Endodermal cell (in vitro differentiated cells): ENCODE data around the gene TBX18. TPM values are rescaled to one million over a fixed set of nuclear protein-coding genes. Genes with fewer than 3 reads are reported as not detected.

ENCODE experiments used
- DNase-seq: peaks from one replicate; pipeline ENCODE4 v3.0.0-alpha.2; 2017
- H3K27ac ChIP-seq: 2 replicates; pipeline ENCODE4 v1.5.1; 2013; ENCODE audit warnings: mild to moderate bottlenecking, low read depth, low read length, moderate library complexity
- H3K27me3 ChIP-seq: 2 replicates; pipeline ENCODE4 v1.6.1; 2013; ENCODE audit warnings: mild to moderate bottlenecking, low read length, moderate library complexity; ENCODE audit not compliant: insufficient read depth, control insufficient read depth, poor library complexity, severe bottlenecking
- H3K36me3 ChIP-seq: 2 replicates; pipeline ENCODE4 v1.7.0; 2013; ENCODE audit warnings: mild to moderate bottlenecking, low read length, moderate library complexity; ENCODE audit not compliant: control insufficient read depth, insufficient read depth
- H3K4me1 ChIP-seq: one replicate; pipeline ENCODE4 v1.7.0; 2013; ENCODE audit warnings: low read length; ENCODE audit not compliant: control insufficient read depth, insufficient read depth
- H3K4me3 ChIP-seq: 2 replicates; pipeline ENCODE4 v1.5.1; 2013; ENCODE audit warnings: mild to moderate bottlenecking, low read length, moderate library complexity
- H3K9ac ChIP-seq: 2 replicates; pipeline ENCODE4 v1.6.1; 2013; ENCODE audit warnings: mild to moderate bottlenecking, low read length, moderate library complexity; ENCODE audit not compliant: poor library complexity, severe bottlenecking; ENCODE audit errors: extremely low read depth
- H3K9me3 ChIP-seq: 2 replicates; pipeline ENCODE4 v1.6.1; 2013; ENCODE audit warnings: mild to moderate bottlenecking, low read length, moderate library complexity; ENCODE audit not compliant: control insufficient read depth
- H3K27ac Mint-ChIP-seq: 2 replicates; pipeline ENCODE4 v1.8.0; 2020; ENCODE audit warnings: mixed read lengths
- H3K27me3 Mint-ChIP-seq: 2 replicates; pipeline ENCODE4 v1.8.0; 2021; ENCODE audit warnings: mild to moderate bottlenecking, mixed read lengths; ENCODE audit not compliant: insufficient read depth
- H3K36me3 Mint-ChIP-seq: 2 replicates; pipeline ENCODE4 v1.8.0; 2020; ENCODE audit warnings: low read depth, mixed read lengths
- H3K4me1 Mint-ChIP-seq: 2 replicates; pipeline ENCODE4 v1.8.0; 2020; ENCODE audit warnings: mixed read lengths
- H3K4me3 Mint-ChIP-seq: 2 replicates; pipeline ENCODE4 v1.8.0; 2020; ENCODE audit warnings: mild to moderate bottlenecking, moderate library complexity, mixed read lengths
- H3K9me3 Mint-ChIP-seq: 2 replicates; pipeline ENCODE4 v1.8.0; 2020; ENCODE audit warnings: mild to moderate bottlenecking, mixed read lengths
- WGBS, 2 experiments: methylation state at CpG; one replicate each; pipeline versions ENCODE4 v1.1.5 to v1.1.7; 2013; ENCODE audit warnings: missing lambda C conversion rate in 2 of 2, mixed read lengths in 1 of 2; ENCODE audit not compliant: insufficient coverage in 1 of 2, insufficient read length in 1 of 2; 5-methylcytosine and 5-hydroxymethylcytosine counted together
- total RNA-seq, 2 donors: library from RNA; stranded (reverse); fragmentation: NEBNext Ultra II Directional in 1 of 2; extraction: Animal tissue kit (Norgen Biotek cat#: 25700) in 1 of 2; gene quantifications; 2 replicates in 1 of 2; 3 replicates in 1 of 2; pipeline ENCODE4 v1.2.1, GENCODE V29; 2021
- TF ChIP-seq, protein P1 (sequence below): fragments of 200-600 bp; sonication (generic); conservative IDR thresholded peaks from 2 replicates; pipeline ENCODE4 v1.5.0; 2021; ENCODE audit warnings: antibody characterized with exemption, mild to moderate bottlenecking

Gene TBX18
- total RNA-seq, 2 donors from 2014 or later = 1.3 to 2.3 TPM

DNA sequence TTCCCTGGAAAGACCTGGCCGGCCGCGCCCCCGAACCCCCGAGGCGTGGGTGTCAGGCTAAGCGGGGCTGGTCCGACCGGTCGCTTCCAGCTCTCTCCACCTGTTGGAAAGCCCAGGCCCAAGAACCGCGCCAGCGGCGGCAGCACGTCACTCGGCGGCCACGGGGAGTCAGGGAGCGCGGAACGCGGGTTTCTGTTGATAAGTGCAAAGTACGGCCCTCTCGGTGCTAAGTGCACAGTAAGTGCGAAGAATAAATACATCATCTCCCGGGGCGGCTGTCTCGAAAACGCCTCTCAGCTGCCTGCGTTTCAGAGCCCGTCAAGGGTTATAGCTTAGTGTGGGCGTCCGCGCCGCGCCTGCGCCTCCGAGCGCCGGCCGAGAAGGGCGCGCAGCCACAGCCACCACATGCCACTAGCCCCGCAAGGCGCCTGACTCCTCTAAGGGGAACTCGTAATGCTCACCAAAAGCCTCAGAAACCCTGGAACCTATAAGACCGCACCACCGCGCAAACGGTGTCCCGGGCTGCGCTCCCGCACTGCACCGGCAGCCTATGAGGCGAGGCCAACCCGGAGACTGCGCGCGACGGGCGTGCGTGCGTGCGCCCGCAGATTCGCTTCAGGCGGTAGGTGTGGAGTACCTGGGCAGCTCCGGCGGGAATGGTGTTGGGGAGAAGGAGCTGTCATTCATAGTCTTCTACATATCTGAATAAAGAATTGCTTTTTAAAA is 9.2 kb upstream of the TBX18 start:
- Histone ChIP-seq H3K9me3 (no peaks in the 10 kb centered on the region), H3K9ac (no peak overlapping the region), H3K27me3 (peaks cover 100% of the 10 kb centered on the region), H3K36me3 (no peaks in the 10 kb centered on the region), H3K27ac (no peak overlapping the region), H3K4me1 (peaks cover 4% of the 10 kb centered on the region), H3K4me3 (peak overlapping the region; percentile 80)
- Mint-ChIP-seq H3K27me3 (peaks cover 98% of the 10 kb centered on the region), H3K4me3 (peak overlapping the region; percentile 60), H3K9me3 (no peaks in the 10 kb centered on the region), H3K27ac (no peak overlapping the region), H3K36me3 (no peaks in the 10 kb centered on the region), H3K4me1 (peaks cover 12% of the 10 kb centered on the region)
- TF ChIP-seq, protein P1, sequence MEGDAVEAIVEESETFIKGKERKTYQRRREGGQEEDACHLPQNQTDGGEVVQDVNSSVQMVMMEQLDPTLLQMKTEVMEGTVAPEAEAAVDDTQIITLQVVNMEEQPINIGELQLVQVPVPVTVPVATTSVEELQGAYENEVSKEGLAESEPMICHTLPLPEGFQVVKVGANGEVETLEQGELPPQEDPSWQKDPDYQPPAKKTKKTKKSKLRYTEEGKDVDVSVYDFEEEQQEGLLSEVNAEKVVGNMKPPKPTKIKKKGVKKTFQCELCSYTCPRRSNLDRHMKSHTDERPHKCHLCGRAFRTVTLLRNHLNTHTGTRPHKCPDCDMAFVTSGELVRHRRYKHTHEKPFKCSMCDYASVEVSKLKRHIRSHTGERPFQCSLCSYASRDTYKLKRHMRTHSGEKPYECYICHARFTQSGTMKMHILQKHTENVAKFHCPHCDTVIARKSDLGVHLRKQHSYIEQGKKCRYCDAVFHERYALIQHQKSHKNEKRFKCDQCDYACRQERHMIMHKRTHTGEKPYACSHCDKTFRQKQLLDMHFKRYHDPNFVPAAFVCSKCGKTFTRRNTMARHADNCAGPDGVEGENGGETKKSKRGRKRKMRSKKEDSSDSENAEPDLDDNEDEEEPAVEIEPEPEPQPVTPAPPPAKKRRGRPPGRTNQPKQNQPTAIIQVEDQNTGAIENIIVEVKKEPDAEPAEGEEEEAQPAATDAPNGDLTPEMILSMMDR = no peak
- 0 to 1% methylated on average over 29 to 69 of the region's 69 CpGs for WGBS, 2 experiments
- DNase-seq = peak; percentile 83

DNA sequence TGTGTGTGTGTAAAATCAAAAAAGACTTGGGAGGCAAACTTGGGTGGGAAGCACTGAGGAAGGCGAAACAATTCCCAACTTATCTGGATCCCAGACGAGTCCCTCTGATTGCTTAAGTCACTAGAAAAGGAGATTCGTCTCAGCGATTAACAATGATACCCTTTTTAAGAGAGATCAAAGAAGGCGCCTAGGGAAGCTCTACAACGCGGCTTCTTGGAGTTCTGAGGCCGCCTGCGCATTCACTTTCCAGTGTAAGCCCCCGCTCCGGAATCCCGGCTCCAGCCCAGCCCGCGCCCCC is 8.7 kb upstream of the TBX18 start:
- H3K27ac ChIP-seq = no peak overlapping the region
- H3K36me3 Mint-ChIP-seq = no peaks in the 10 kb centered on the region

DNA sequence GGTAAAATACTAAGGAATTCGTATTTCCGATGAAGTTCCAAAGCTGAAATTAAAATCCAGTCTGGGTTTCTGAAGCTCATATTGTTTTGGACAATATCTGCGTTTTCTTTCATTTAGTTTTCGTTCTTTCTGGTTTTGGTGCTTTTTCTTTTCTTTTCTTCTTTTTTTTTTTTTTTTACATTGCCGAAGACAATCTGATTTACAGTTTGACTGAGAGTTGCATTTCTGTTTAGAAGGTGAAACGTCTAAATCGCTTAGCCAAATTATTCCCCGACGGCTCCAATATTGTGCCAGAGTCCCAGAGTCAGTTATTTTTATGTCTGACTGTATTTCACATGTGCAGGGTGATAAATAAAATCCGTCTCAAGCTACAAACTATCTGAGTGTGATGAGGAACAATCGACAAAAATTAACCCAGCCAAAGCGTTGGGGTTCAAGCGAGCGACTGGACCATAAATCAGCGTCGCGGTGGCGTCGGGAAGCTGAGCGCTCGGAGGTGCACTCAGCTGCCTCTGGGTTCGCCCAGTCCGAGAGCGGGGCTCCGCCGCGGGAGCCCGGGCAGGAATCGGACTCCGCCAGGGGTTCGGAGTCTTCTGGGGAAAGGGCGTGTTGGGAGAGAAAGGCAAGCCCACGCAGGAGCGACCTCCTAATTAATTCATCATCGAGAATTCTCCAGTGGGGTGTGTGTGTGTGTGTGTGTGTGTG is 8.2 kb upstream of the TBX18 start:
- Histone ChIP-seq H3K9me3 (no peaks in the 10 kb centered on the region), H3K4me1 (peaks cover 5% of the 10 kb centered on the region), H3K9ac (no peak overlapping the region), H3K27me3 (peaks cover 100% of the 10 kb centered on the region), H3K36me3 (no peaks in the 10 kb centered on the region), H3K27ac (no peak overlapping the region), H3K4me3 (peak overlapping the region; percentile 80)
- Mint-ChIP-seq H3K4me3 (peak overlapping the region; percentile 60), H3K27me3 (peaks cover 98% of the 10 kb centered on the region), H3K9me3 (no peaks in the 10 kb centered on the region), H3K27ac (no peak overlapping the region), H3K36me3 (no peaks in the 10 kb centered on the region), H3K4me1 (peaks cover 16% of the 10 kb centered on the region)
- WGBS, 2 experiments = 6 to 8% methylated on average over 18 to 33 of the region's 35 CpGs
- DNase-seq = peak; percentile 70
- TF ChIP-seq, protein P1 = no peak

More for the DNA sequence above, 8.7 kb upstream of the TBX18 start:
- Histone ChIP-seq H3K9me3 (no peaks in the 10 kb centered on the region), H3K36me3 (no peaks in the 10 kb centered on the region), H3K4me3 (peak overlapping the region; percentile 80), H3K4me1 (peaks cover 5% of the 10 kb centered on the region), H3K27me3 (peaks cover 100% of the 10 kb centered on the region), H3K9ac (no peak overlapping the region)
- Mint-ChIP-seq H3K4me3 (peak overlapping the region; percentile 60), H3K9me3 (no peaks in the 10 kb centered on the region), H3K4me1 (peaks cover 14% of the 10 kb centered on the region), H3K27ac (no peak overlapping the region), H3K27me3 (peaks cover 98% of the 10 kb centered on the region)
- 2 to 6% methylated on average over 7 to 14 of the region's 14 CpGs for WGBS, 2 experiments
- no peak for DNase-seq
- TF ChIP-seq, protein P1 = no peak
